ENCODE measurements around the gene PAPSS2.
A peak's percentile ranks its signal among the peaks of the same experiment; 100 is the strongest.

The PAPSS2 gene

GRCh38 chr10:87702260-87702972 is 42.7 kb downstream of the PAPSS2 start:
- no peak for DNase-seq (ENCODE audit: low spot score)
- ATAC-seq (ENCODE audit: low read depth) = no peak
- Histone ChIP-seq H3K36me3 (ENCODE audit: low read depth) (no peaks in the 10 kb centered on the region), H3K27me3 (ENCODE audit: insufficient read depth, poor library complexity, severe bottlenecking) (no peaks in the 10 kb centered on the region), H3K9me3 (ENCODE audit: severe bottlenecking) (no peaks in the 10 kb centered on the region), H3K27ac (ENCODE audit: poor library complexity, severe bottlenecking) (peak overlapping the region; percentile 65), H3K4me3 (ENCODE audit: severe bottlenecking) (no peak overlapping the region), H3K4me1 (ENCODE audit: insufficient read depth, poor library complexity, severe bottlenecking) (peaks cover 33% of the 10 kb centered on the region)
- no peak for TF ChIP-seq CTCF (IDR thresholded peaks at IDR 0.05; ENCODE audit: poor library complexity, severe bottlenecking)

GRCh38 chr10:87702973-87703294 is 43.3 kb downstream of the PAPSS2 start:
- no peaks in the 10 kb centered on the region for H3K36me3 ChIP-seq (ENCODE audit: low read depth)
- H3K4me3 ChIP-seq (ENCODE audit: severe bottlenecking) = no peak overlapping the region
- ATAC-seq (ENCODE audit: low read depth) (no peak), DNase-seq (ENCODE audit: low spot score) (no peak)
- no peaks in the 10 kb centered on the region for H3K27me3 ChIP-seq (ENCODE audit: insufficient read depth, poor library complexity, severe bottlenecking)
- peaks cover 33% of the 10 kb centered on the region for H3K4me1 ChIP-seq (ENCODE audit: insufficient read depth, poor library complexity, severe bottlenecking)
- no peak for TF ChIP-seq CTCF (IDR thresholded peaks at IDR 0.05; ENCODE audit: poor library complexity, severe bottlenecking)
- H3K9me3 ChIP-seq (ENCODE audit: severe bottlenecking) = no peaks in the 10 kb centered on the region
- no peak overlapping the region for H3K27ac ChIP-seq (ENCODE audit: poor library complexity, severe bottlenecking)

GRCh38 chr10:87703771-87704170 is 44.1 kb downstream of the PAPSS2 start:
- H3K9me3 ChIP-seq (ENCODE audit: severe bottlenecking) = no peaks in the 10 kb centered on the region
- no peak overlapping the region for H3K4me3 ChIP-seq (ENCODE audit: severe bottlenecking)
- no peak overlapping the region for H3K27ac ChIP-seq (ENCODE audit: poor library complexity, severe bottlenecking)
- ATAC-seq (ENCODE audit: low read depth) (no peak), DNase-seq (ENCODE audit: low spot score) (no peak)
- no peaks in the 10 kb centered on the region for H3K36me3 ChIP-seq (ENCODE audit: low read depth)
- no peak for TF ChIP-seq CTCF (IDR thresholded peaks at IDR 0.05; ENCODE audit: poor library complexity, severe bottlenecking)
- no peaks in the 10 kb centered on the region for H3K27me3 ChIP-seq (ENCODE audit: insufficient read depth, poor library complexity, severe bottlenecking)
- peaks cover 33% of the 10 kb centered on the region for H3K4me1 ChIP-seq (ENCODE audit: insufficient read depth, poor library complexity, severe bottlenecking)

- Histone ChIP-seq H3K4me1 (ENCODE audit: insufficient read depth, poor library complexity, severe bottlenecking) (peaks cover 24% of the 10 kb centered on the region), H3K27me3 (ENCODE audit: insufficient read depth, poor library complexity, severe bottlenecking) (no peaks in the 10 kb centered on the region), H3K27ac (ENCODE audit: poor library complexity, severe bottlenecking) (no peak overlapping the region), H3K4me3 (ENCODE audit: severe bottlenecking) (no peak overlapping the region), H3K36me3 (ENCODE audit: low read depth) (no peaks in the 10 kb centered on the region), H3K9me3 (ENCODE audit: severe bottlenecking) (no peaks in the 10 kb centered on the region)
- ATAC-seq (ENCODE audit: low read depth) (peak; percentile 45; the same call in 1 of the 3 replicates), DNase-seq (ENCODE audit: low spot score) (no peak)
- TF ChIP-seq CTCF (IDR thresholded peaks at IDR 0.05; ENCODE audit: poor library complexity, severe bottlenecking) = no peak
Measured at GRCh38 chr10:87705339-87705738, 45.7 kb downstream of the PAPSS2 start.

- ATAC-seq (ENCODE audit: low read depth) (no peak), DNase-seq (ENCODE audit: low spot score) (no peak)
- no peak overlapping the region for H3K27ac ChIP-seq (ENCODE audit: poor library complexity, severe bottlenecking)
- H3K36me3 ChIP-seq (ENCODE audit: low read depth) = no peaks in the 10 kb centered on the region
- H3K9me3 ChIP-seq (ENCODE audit: severe bottlenecking) = no peaks in the 10 kb centered on the region
- no peak for TF ChIP-seq CTCF (IDR thresholded peaks at IDR 0.05; ENCODE audit: poor library complexity, severe bottlenecking)
- no peak overlapping the region for H3K4me3 ChIP-seq (ENCODE audit: severe bottlenecking)
- no peaks in the 10 kb centered on the region for H3K27me3 ChIP-seq (ENCODE audit: insufficient read depth, poor library complexity, severe bottlenecking)
- H3K4me1 ChIP-seq (ENCODE audit: insufficient read depth, poor library complexity, severe bottlenecking) = peaks cover 10% of the 10 kb centered on the region
Measured at GRCh38 chr10:87706731-87707130, 47.1 kb downstream of the PAPSS2 start.

Measured in RWPE2 (cell line).